DMS153 (cell line): ENCODE data around the gene IMPG1.

Source experiments
- DNase-seq: peaks from one replicate; lab custom pipeline; 2025; lab: John Stamatoyannopoulos, UW

IMPG1 gene

DNA sequence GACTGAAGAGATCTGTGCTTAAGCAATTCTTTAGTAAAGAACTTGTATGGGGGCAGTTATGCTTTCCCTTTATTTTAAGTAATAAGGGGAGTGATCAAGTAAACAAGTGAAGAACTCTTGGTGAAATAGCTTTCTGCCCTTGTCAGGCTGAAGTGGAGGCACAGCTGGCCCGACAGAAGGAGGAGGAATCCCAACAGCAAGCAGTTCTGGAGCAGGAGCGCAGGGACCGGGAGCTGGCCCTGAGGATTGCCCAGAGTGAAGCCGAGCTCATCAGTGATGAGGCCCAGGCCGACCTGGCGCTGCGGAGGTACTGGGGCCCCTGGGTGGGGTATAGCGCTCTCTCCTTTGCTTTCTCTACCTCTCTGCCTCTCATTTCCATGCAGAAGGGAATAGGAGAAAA lies 180.1 kb downstream of the IMPG1 start:
- DNase-seq = no peak

DNA sequence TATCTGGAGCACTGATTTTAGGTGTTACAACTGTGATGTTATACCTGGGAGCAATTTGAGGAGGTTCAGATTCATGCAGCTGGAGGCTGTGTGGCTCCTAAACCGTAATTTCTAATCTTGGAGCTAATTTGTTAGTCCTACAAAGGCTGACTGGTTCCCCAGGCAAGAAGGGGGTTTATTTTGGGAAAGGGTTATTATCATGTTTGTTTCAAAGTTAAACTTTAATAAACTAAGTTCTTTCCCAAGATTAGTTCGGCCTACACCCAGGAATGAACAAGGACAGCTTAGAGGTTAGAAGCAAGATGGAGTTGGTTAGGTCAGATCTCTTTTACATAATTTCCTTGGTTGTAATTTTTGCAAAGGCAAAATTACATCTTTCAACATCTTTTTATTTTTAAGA lies 187.6 kb downstream of the IMPG1 start:
- no peak for DNase-seq

DNA sequence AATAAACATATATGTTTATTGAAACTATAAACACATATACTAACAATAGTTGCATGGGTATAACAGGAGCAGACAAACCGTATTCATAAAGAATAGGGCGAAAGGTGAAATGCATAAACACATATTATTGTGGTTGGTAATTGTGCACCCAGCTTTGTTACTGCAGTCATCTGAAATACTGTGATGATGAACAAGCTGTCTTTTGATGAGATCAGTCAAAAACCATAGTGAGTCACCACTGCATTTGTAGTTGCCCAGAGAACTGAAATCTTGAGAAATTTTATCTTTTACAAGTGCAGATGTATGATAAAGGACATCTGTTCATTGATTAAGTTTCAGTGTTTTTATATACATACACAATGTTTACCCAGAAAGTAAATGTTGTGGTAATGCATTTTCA lies 189.7 kb downstream of the IMPG1 start:
- DNase-seq = no peak

DNA sequence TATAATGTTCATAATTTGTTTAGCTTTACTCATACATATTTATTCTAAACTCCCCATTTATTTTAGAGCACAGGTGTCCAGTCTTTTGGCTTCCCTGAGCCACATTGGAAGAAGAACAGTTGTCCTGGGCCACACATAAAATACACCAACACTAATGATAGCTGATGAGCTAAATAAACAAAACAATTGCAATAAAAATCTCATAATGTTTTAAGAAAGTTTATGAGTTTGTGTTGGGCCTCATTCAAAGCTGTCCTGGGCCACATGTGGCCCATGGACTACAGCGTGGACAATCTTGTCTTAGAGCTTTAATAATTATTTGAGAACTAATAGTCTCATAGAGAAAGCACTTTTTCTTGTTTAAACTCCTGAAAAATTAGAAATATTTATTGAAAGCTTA lies 192.2 kb downstream of the IMPG1 start:
- no peak for DNase-seq

DNA sequence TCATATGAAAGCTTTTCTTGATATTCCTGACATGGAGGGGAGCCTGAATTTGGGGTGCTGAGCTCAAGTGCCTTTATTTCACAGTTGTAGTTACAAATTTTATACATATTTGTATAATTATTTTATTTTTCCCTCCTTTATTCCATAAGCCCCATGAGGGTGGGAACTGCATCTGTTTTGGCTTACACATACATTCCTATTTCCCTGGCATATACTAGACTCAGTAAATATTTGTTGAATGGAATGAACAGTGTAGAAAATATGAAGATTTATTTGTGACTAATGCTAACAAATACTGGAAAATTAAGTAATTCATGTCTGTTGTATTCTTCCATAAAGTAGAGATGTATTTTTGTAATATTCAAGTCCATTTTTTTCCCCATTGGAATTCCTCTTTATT lies 196.3 kb downstream of the IMPG1 start:
- DNase-seq = no peak

DNA sequence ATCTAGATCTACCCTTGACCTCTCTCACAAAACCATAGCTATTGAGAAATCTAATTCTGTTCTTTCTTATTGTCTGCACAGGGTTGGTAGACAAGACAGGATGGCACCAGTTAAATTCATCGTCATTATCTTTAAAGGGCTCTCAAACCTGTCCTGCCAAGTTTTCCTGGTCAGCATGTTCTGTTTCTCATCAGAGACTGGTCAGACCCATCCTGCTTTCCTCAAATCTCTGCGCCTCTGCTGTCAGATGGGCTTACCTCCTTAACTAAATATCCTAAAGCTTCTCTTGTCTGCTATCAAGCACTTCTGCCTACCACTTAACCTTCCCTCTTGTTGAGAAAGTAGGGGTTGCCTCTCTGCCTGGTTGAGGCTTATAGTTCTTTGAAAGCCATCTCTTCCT lies 198.2 kb downstream of the IMPG1 start:
- DNase-seq = no peak
